Stimulated activated CD4-positive, alpha-beta T cell treated with anti-CD3 and anti-CD28 coated beads, Interleukin-15, amount 100 ng/mL, for 24 hours (primary cell): ENCODE measurements around the gene CYP4A11.
"Not testable (repeated sequence)": the region's sequence is repeated elsewhere in the genome, so short reads cannot be mapped to it uniquely, and the experiment has no call there.

ENCODE experiments used
- DNase-seq: peaks from one replicate; pipeline ENCODE4 v3.0.0-alpha.2; 2020

Gene CYP4A11

GRCh38 chr1:46903481-46903880 lies 37.8 kb downstream of the CYP4A11 start:
- DNase-seq: no peak

- no peak for DNase-seq
Measured at GRCh38 chr1:46900401-46900800, 40.9 kb downstream of the CYP4A11 start.

GRCh38 chr1:46881656-46882055 lies 59.6 kb downstream of the CYP4A11 start:
- not testable (repeated sequence) for DNase-seq
